Stomach (tissue), 4 donors: ENCODE measurements around the gene SGPP2.

Source experiments
- CTCF ChIP-seq, 7 experiments: fragments of 450-650 bp in 4 of 7; fragments of 200-600 bp in 3 of 7; sonication (generic) in 3 of 7; IDR thresholded peaks; one replicate each; pipeline ENCODE4 v1.5.1; 2016 to 2019; ENCODE audit warnings: antibody characterized with exemption in 7 of 7, control low read depth in 2 of 7, mild to moderate bottlenecking in 1 of 7
- EP300 ChIP-seq: sonication (generic); formaldehyde crosslinking; IDR thresholded peaks from one replicate; pipeline ENCODE4 v1.6.1; 2017; ENCODE audit warnings: antibody characterized with exemption
- POLR2A ChIP-seq, 4 donors: fragments of 450-650 bp; IDR thresholded peaks; one replicate each; pipeline ENCODE4 v1.6.1; 2016; ENCODE audit warnings: antibody characterized with exemption in 4 of 4, control low read depth in 2 of 4, mild to moderate bottlenecking in 1 of 4, moderate library complexity in 1 of 4
- POLR2AphosphoS5 ChIP-seq, 3 donors: sonication (generic); formaldehyde crosslinking; IDR thresholded peaks; one replicate each; pipeline ENCODE4 v1.6.1; 2016; ENCODE audit warnings: antibody characterized with exemption in 3 of 3

GRCh38 chr2:222609381-222609780 is 185.0 kb downstream of the SGPP2 start:
- no peak for TF ChIP-seq POLR2A (IDR thresholded peaks at IDR 0.05)
- no peak for TF ChIP-seq CTCF (IDR thresholded peaks at IDR 0.05)
- no peak for TF ChIP-seq POLR2AphosphoS5 (IDR thresholded peaks at IDR 0.05)
- no peak for TF ChIP-seq EP300
